HG03521 (cell line): ENCODE data around the gene HOXB7.

Source experiments
- ATAC-seq: cut with Tn5 transposase; IDR thresholded peaks from one replicate; pipeline ENCODE4 v1.9.1; 2021; ENCODE audit warnings: mild to moderate bottlenecking, moderate library complexity; ENCODE audit not compliant: unreplicated experiment

HOXB7 gene

GRCh38 chr17:48636177-48637018 is 25.6 kb upstream of the HOXB7 start:
- ATAC-seq: no peak

GRCh38 chr17:48634493-48635208 is 23.8 kb upstream of the HOXB7 start:
- no peak for ATAC-seq

GRCh38 chr17:48633266-48633677 is 22.5 kb upstream of the HOXB7 start:
- ATAC-seq: no peak

GRCh38 chr17:48632579-48633265 is 21.9 kb upstream of the HOXB7 start:
- no peak for ATAC-seq

GRCh38 chr17:48631693-48632578 is 21.1 kb upstream of the HOXB7 start:
- ATAC-seq: no peak

- no peak for ATAC-seq
These were observed 20.3 kb upstream of the HOXB7 start for GRCh38 chr17:48630925-48631692.

GRCh38 chr17:48630009-48630924 is 19.4 kb upstream of the HOXB7 start:
- no peak for ATAC-seq

GRCh38 chr17:48629411-48629759 is 18.6 kb upstream of the HOXB7 start:
- no peak for ATAC-seq

- no peak for ATAC-seq
These were observed 18.0 kb upstream of the HOXB7 start for GRCh38 chr17:48628649-48629410.

GRCh38 chr17:48627623-48628521 is 17.1 kb upstream of the HOXB7 start:
- ATAC-seq: no peak

GRCh38 chr17:48627118-48627597 is 16.3 kb upstream of the HOXB7 start:
- ATAC-seq: no peak

GRCh38 chr17:48626245-48627117 is 15.7 kb upstream of the HOXB7 start, which contains the start of gene HOXB9:
HOXB9 (minus strand) TSS chr17:48626358; CDS start chr17:48626269, 89 bp downstream.
- ATAC-seq: no peak

- ATAC-seq: no peak
These were observed 14.9 kb upstream of the HOXB7 start for GRCh38 chr17:48625495-48626244.

GRCh38 chr17:48624544-48625494 is 14.0 kb upstream of the HOXB7 start:
- no peak for ATAC-seq
